Activated CD8-positive, alpha-beta memory T cell treated with anti-CD3 and anti-CD28 coated beads, Interleukin-2, amount 10 ng/mL, durations not matched to agents 7 days and 5 days (primary cell): ENCODE measurements around the gene CAPZB. TPM values are rescaled to one million over a fixed set of nuclear protein-coding genes. Genes with fewer than 3 reads are reported as not detected.
"Not testable (repeated sequence)": the region's sequence is repeated elsewhere in the genome, so short reads cannot be mapped to it uniquely, and the experiment has no call there.

Source experiments
- ATAC-seq: fragments of 150-1000 bp; cut with Tn5 transposase; one replicate; pipeline ENCODE4 v1.10.0; 2021; ENCODE audit warnings: moderate library complexity
- CTCF ChIA-PET: fragments of 350-600 bp; sonication (Branson Sonifier 250); formaldehyde crosslinking; loops from one replicate; lab custom pipeline; 2021; ENCODE audit warnings: antibody characterized with exemption; lab: Charles Lee
- DNase-seq: peaks from one replicate; pipeline ENCODE4 v3.0.0-alpha.2; 2020
- H3K27ac Mint-ChIP-seq: one replicate; pipeline ENCODE4 v1.8.0; 2021; ENCODE audit warnings: mild to moderate bottlenecking, mixed read lengths
- H3K27me3 Mint-ChIP-seq: one replicate; pipeline ENCODE4 v1.8.0; 2021; ENCODE audit warnings: mixed read lengths
- H3K36me3 Mint-ChIP-seq: one replicate; pipeline ENCODE4 v1.8.0; 2021; ENCODE audit warnings: mild to moderate bottlenecking, mixed read lengths
- H3K4me1 Mint-ChIP-seq: one replicate; pipeline ENCODE4 v1.8.0; 2021; ENCODE audit warnings: mixed read lengths
- H3K4me3 Mint-ChIP-seq: one replicate; pipeline ENCODE4 v1.8.0; 2021; ENCODE audit warnings: mild to moderate bottlenecking, moderate library complexity, mixed read lengths
- H3K9me3 Mint-ChIP-seq: one replicate; pipeline ENCODE4 v1.8.0; 2022; ENCODE audit warnings: low read depth, mixed read lengths
- total RNA-seq, 2 experiments: library from RNA; stranded (reverse); gene quantifications; one replicate each; pipeline ENCODE4 v1.2.3, GENCODE V29; 2021

CAPZB gene
- 100 to 1,000 TPM; 411 to 427 TPM for total RNA-seq

DNA sequence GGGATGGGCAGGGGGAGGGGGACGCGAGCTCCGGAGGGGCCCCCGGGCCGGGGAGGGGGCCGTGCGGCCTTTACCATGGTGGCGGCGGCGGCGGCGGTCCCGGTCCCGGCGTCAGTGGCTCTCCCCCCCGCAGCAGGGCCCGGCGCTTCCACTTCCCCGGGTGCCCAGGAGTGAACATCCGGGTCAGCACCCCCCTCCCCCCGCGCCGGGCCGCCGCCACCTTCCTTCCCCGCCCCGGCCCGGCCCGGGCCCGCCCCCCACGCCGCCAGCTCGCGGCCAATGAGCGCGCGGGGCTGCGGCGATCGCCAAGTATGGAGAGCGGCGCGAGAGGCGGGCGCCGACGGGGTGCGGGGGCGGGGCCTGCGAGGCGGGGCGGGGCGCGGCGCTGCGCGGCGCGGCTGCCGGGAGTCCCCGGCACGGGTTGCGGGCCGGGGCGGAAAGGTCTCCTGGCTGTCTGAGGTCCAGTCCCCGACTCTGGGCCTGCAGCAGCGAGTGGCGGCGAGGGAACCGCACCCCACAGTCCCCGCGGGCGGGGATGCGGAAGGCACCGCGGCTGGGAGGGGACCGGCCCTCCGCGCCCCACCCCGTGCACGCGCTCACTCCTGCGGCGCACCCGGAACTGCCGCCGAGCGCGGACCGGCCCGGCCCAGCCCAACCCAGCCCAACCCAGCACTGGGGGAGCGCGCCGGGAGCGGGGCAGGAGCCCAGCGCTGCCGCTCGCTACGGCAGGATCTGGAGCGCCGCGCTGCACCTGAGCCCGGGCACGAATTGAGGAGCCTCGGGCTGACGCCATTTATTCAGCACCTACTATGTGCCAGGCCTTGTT, at the start of gene CAPZB:
Gene CAPZB, minus strand, starts transcription at position 178 of the 826 bp plus-strand sequence. Its CDS starts 101 bp downstream, at position 77.
- no peaks in the 10 kb centered on the region for H3K27me3 Mint-ChIP-seq
- CTCF ChIA-PET: interaction anchor here (0.7 to 4.1 kb wide), 7 partner anchors 8 to 166 kb away, joined by 3 to 29 read pairs (median 9); no protein-coding TSS in a partner anchor
- ATAC-seq (peak; percentile 91), DNase-seq (peak; percentile 95)
- H3K36me3 Mint-ChIP-seq: peaks cover 30% of the 10 kb centered on the region
- H3K27ac Mint-ChIP-seq: peak within 1 kb of the TSS; percentile 95
- peaks cover 52% of the 10 kb centered on the region for H3K4me1 Mint-ChIP-seq
- peak within 1 kb of the TSS; percentile 96 for H3K4me3 Mint-ChIP-seq
- no peaks in the 10 kb centered on the region for H3K9me3 Mint-ChIP-seq

DNA sequence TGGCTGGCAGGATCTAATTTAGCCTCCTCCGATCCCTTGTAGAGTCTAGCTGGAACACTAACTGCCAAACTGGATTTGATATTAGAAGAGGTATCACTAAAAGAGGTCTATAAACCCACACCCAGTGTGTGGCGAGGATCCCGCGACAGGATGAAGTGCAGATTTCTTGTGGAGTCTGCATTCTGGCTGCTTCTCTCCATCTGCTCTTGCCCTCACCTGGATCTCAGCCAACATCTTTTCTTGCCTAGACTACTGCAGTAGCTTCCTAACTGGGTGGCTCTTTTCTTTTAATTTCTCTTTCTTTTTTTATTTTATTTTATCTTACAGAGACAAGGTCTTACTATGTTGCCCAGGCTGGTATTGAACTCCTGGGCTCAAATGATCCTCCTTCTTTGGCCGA, 48.9 kb upstream of the CAPZB start:
- H3K4me3 Mint-ChIP-seq: no peak overlapping the region
- no peak for DNase-seq
- no peak overlapping the region for H3K27ac Mint-ChIP-seq
- H3K4me1 Mint-ChIP-seq: no peaks in the 10 kb centered on the region
- H3K9me3 Mint-ChIP-seq: peaks cover 2% of the 10 kb centered on the region
- ATAC-seq: no peak
- H3K27me3 Mint-ChIP-seq: no peaks in the 10 kb centered on the region
- H3K36me3 Mint-ChIP-seq: peaks cover 3% of the 10 kb centered on the region
- CTCF ChIA-PET: interaction anchor here (1.3 kb wide), 1 partner anchor 120 kb away, joined by 4 read pairs; no protein-coding TSS in a partner anchor

DNA sequence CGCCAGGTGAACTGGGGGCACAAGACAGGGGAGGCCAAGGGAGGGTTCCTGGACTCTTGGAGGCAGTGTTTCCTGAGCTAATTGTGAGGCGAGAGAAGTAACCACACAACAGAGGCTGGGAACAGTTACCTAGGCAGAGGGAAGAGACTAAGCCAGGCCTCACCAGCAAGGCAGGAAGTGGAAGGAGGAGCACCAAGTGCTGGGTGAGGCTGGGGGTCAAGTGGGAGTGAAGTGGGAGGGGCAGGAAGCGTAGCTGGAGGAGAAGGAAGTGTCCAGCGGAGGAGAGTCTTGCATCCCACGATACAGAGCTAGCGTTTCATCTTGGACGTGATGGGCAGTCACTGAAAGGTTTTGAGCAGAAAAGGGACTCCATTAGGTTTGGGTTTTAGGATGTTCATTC, 48.3 kb upstream of the CAPZB start:
- Mint-ChIP-seq H3K9me3 (peaks cover 2% of the 10 kb centered on the region), H3K36me3 (peaks cover 3% of the 10 kb centered on the region), H3K27ac (no peak overlapping the region), H3K4me1 (no peaks in the 10 kb centered on the region), H3K4me3 (no peak overlapping the region), H3K27me3 (no peaks in the 10 kb centered on the region)
- CTCF ChIA-PET: no interaction called here
- no peak for DNase-seq
- ATAC-seq: no peak

DNA sequence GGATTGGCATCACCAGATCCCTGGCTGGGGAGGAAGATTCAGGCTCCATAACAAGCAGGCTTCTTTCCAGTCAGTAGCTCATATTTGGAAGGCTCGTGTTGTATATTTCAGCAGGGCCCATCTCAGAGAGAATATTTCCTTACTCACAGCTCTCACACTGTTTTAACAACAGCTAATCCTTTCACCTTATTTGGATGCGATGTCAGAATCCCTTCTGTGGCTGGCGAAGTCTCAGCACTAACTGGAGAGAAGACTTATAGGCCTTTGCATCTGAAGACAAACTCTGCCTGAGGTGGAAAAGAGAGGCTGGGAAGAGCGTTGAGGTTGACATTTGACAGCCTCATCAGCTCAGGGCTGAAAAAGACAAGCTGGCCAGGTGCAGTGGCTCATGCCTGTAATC, 47.2 kb upstream of the CAPZB start:
- peaks cover 3% of the 10 kb centered on the region for H3K36me3 Mint-ChIP-seq
- no peak for DNase-seq
- no peaks in the 10 kb centered on the region for H3K4me1 Mint-ChIP-seq
- peaks cover 2% of the 10 kb centered on the region for H3K9me3 Mint-ChIP-seq
- CTCF ChIA-PET: no interaction called here
- H3K27me3 Mint-ChIP-seq: no peaks in the 10 kb centered on the region
- no peak for ATAC-seq
- no peak overlapping the region for H3K27ac Mint-ChIP-seq
- H3K4me3 Mint-ChIP-seq: no peak overlapping the region

DNA sequence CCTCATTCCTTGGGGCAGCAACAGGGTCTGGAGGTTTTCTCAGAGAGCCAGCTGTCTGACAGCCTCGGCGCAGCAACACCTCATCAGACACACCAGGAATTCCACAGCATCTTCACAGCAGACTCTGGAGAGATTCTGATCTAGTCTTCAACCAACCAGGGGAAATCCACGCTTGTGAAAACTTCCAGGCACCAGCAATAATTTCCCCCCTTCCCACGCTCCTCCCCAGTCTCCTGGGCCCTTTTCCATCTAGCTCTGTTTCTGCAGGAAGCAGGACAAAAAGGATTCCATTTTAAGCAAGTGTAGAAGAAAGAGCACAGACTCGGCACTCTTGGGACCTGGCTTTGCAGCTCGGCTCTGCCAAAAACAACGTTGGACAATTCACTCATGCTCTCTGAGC, 44.3 kb upstream of the CAPZB start:
- H3K4me1 Mint-ChIP-seq: no peaks in the 10 kb centered on the region
- H3K27me3 Mint-ChIP-seq: no peaks in the 10 kb centered on the region
- no peak overlapping the region for H3K27ac Mint-ChIP-seq
- H3K36me3 Mint-ChIP-seq: no peaks in the 10 kb centered on the region
- no peaks in the 10 kb centered on the region for H3K9me3 Mint-ChIP-seq
- no peak for DNase-seq
- no peak overlapping the region for H3K4me3 Mint-ChIP-seq
- no peak for ATAC-seq
- CTCF ChIA-PET: interaction anchor here (0.7 kb wide), 2 partner anchors 95 to 174 kb away, joined by 3 to 4 read pairs; no protein-coding TSS in a partner anchor

DNA sequence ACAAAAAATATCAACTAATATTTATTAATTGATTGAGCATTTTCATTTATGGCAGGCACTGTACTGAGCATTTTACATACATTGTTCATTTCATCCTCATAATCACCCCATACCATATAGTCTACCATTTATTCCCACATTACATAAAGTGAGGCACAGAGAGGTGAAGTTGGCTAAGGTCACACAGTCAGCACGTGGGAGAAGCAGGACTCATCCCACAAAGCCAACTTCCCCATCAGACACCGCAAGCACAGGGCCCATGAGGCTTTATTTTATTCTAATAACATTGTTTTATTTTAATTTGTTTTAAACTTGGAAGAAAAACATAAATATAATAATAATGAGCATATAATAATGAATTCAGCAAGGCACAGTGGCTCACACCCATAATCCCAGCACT, 43.1 kb upstream of the CAPZB start:
- Mint-ChIP-seq H3K9me3 (no peaks in the 10 kb centered on the region), H3K4me3 (no peak overlapping the region), H3K27me3 (no peaks in the 10 kb centered on the region), H3K36me3 (no peaks in the 10 kb centered on the region), H3K27ac (no peak overlapping the region), H3K4me1 (no peaks in the 10 kb centered on the region)
- no peak for ATAC-seq
- DNase-seq: no peak
- CTCF ChIA-PET: interaction anchor here (0.5 kb wide), 1 partner anchor 340 kb away, joined by 3 read pairs; no protein-coding TSS in a partner anchor

GRCh38 chr1:19525607-19526545, 40.5 kb upstream of the CAPZB start:
- DNase-seq (no peak), ATAC-seq (no peak)
- Mint-ChIP-seq H3K27ac (no peak overlapping the region), H3K4me1 (no peaks in the 10 kb centered on the region), H3K27me3 (no peaks in the 10 kb centered on the region), H3K9me3 (no peaks in the 10 kb centered on the region), H3K36me3 (no peaks in the 10 kb centered on the region), H3K4me3 (no peak overlapping the region)
- CTCF ChIA-PET: interaction anchor here (1.5 kb wide), 1 partner anchor 125 kb away, joined by 3 read pairs; no protein-coding TSS in a partner anchor

DNA sequence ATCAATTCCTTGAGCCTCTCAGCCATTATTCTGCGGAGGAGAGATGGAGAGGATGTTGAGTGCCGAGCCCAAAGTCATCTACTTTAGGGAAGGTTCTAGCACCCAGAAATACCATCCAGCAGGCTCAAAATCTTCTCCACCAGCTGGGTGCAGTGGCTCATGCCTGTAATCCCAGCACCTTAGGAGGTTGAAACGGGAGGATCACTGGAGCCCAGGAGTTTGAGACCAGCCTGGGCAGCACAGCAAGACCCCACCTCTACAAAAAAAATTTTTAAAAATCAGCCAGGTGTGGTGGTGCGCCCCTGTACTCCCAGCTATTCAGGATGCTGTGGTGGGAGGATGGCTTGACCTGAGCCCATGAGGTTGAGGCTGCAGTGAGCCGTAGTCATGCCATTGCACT, 39.5 kb upstream of the CAPZB start:
- no peaks in the 10 kb centered on the region for H3K9me3 Mint-ChIP-seq
- H3K27me3 Mint-ChIP-seq: no peaks in the 10 kb centered on the region
- H3K4me1 Mint-ChIP-seq: peaks cover under 1% of the 10 kb centered on the region
- no peak for ATAC-seq
- CTCF ChIA-PET: no interaction called here
- H3K4me3 Mint-ChIP-seq: no peak overlapping the region
- no peak for DNase-seq
- H3K36me3 Mint-ChIP-seq: no peaks in the 10 kb centered on the region
- no peak overlapping the region for H3K27ac Mint-ChIP-seq

DNA sequence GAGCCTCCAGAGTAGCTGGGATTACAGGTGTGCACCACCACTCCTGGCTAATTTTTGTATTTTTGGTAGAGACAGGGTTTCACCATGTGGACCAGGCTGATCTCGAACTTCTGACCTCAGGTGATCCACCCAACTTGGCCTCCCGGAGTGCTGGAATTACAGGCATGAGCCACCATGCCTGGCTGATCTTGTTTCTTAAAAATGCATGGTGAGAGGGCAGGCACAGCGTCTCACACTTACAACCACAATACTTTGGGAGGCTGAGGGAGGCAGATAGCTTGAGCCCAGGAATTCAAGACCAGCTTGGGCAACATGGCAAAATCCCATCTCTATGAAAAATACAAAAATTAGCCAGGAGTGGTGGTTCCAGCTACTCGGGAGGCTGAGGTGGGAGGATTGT, 37.2 kb upstream of the CAPZB start:
- H3K9me3 Mint-ChIP-seq, ATAC-seq, H3K4me1 Mint-ChIP-seq, H3K4me3 Mint-ChIP-seq, H3K27me3 Mint-ChIP-seq, H3K36me3 Mint-ChIP-seq, DNase-seq, H3K27ac Mint-ChIP-seq, CTCF ChIA-PET: not testable (repeated sequence)

GRCh38 chr1:19521411-19521810, 36.1 kb upstream of the CAPZB start:
- DNase-seq (no peak), ATAC-seq (no peak)
- CTCF ChIA-PET: no interaction called here
- Mint-ChIP-seq H3K9me3 (no peaks in the 10 kb centered on the region), H3K27ac (no peak overlapping the region), H3K4me3 (no peak overlapping the region), H3K36me3 (no peaks in the 10 kb centered on the region), H3K4me1 (peaks cover 2% of the 10 kb centered on the region), H3K27me3 (no peaks in the 10 kb centered on the region)

DNA sequence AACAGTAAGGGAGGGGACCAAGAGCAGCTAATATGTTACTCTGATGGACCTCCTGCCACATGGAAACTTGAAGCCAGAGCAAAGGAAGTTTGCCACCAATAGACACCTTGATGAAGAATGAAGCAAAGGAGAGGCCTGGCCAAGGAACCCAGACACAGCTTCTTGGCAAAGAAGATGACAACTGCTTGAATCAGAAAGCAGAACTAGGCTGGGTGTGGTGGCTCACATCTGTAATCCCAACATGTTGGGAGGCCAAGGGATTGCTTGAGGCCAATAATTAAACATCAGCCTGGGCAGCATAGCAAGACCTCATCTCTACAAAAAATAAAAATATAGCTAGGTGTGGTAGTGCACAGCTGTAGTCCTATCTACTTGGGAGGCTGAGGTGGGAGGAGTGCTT, 31.7 kb upstream of the CAPZB start:
- no peak for DNase-seq
- Mint-ChIP-seq H3K4me3 (no peak overlapping the region), H3K36me3 (peaks cover 2% of the 10 kb centered on the region), H3K27ac (no peak overlapping the region), H3K27me3 (no peaks in the 10 kb centered on the region), H3K4me1 (peaks cover 2% of the 10 kb centered on the region), H3K9me3 (no peaks in the 10 kb centered on the region)
- CTCF ChIA-PET: no interaction called here
- no peak for ATAC-seq

DNA sequence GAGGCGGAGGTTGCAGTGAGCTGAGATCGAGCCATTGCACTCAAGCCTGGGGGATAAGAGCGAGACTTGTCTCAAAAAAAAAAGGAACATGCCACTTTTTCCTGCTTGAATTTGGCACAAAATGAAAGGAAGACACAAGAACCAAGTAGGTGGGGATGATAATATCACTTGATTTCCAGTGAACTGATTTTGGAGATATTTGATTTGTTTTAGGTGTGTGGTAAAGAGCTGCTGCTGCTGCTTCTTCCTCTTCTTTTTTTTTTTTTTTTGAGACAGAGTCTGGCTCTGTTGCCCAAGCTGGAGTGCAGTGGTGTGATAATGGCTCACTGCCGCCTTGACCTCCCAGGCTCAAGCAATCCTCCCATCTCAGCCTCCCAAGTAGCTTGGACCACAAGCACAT, 29.9 kb upstream of the CAPZB start:
- Mint-ChIP-seq H3K4me3 (no peak overlapping the region), H3K27ac (no peak overlapping the region), H3K36me3 (peaks cover 2% of the 10 kb centered on the region), H3K9me3 (no peaks in the 10 kb centered on the region), H3K27me3 (no peaks in the 10 kb centered on the region), H3K4me1 (peaks cover 2% of the 10 kb centered on the region)
- CTCF ChIA-PET: interaction anchor here (0.6 to 0.8 kb wide), 2 partner anchors 98 to 139 kb away, joined by 3 read pairs; no protein-coding TSS in a partner anchor
- DNase-seq (no peak), ATAC-seq (no peak)

GRCh38 chr1:19514391-19514831, 29.1 kb upstream of the CAPZB start:
- H3K4me3 Mint-ChIP-seq: no peak overlapping the region
- peaks cover 2% of the 10 kb centered on the region for H3K36me3 Mint-ChIP-seq
- peaks cover 6% of the 10 kb centered on the region for H3K4me1 Mint-ChIP-seq
- H3K9me3 Mint-ChIP-seq: no peaks in the 10 kb centered on the region
- CTCF ChIA-PET: no interaction called here
- DNase-seq: no peak
- no peaks in the 10 kb centered on the region for H3K27me3 Mint-ChIP-seq
- no peak overlapping the region for H3K27ac Mint-ChIP-seq
- no peak for ATAC-seq
